ENCODE measurements around the gene ASS1.
A peak's percentile ranks its signal among the peaks of the same experiment; 100 is the strongest.

ASS1 gene

GRCh38 chr9:130458027-130458803, 13.5 kb downstream of the ASS1 start:
- DNase-seq, result no peak

DNA sequence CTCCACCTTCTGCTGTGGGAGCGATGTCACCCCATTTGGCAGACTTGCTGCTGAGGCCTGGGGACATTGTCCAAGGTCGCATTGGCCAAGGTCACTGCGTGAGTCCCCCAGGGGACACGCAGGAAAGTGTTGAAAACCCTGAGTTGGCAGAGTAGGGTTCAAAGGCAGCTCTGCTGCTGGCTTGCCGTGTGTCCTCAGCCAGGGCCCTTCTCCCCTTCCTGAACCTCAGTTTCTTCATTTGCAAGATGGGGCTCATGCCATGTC, 14.0 kb downstream of the ASS1 start:
- DNase-seq, result no peak

- no peak for DNase-seq
Observed at GRCh38 chr9:130459151-130459550, 14.4 kb downstream of the ASS1 start.

GRCh38 chr9:130459941-130460669, 15.3 kb downstream of the ASS1 start:
- no peak for DNase-seq

DNA sequence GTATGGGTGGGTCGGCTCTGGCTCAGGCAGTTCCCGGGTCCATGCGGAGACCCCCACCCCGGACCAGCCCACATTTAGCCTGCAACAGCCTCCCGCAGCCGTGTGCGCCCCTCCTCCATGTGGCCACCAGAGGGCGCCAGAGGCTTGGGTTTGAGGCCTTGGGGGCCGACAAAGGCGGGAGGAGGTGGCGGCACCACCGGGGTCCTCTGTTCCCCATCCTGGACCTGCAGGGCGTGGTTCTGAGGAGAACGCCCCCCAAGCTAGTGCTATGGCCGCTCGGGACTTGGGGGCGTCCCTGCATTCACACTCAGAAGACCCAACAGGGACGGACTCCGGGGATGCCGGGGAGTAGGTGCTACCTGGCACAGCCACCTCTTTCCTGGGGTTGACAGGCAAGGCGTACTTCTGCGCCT, 16.5 kb downstream of the ASS1 start:
- DNase-seq, result peak; percentile 45

DNA sequence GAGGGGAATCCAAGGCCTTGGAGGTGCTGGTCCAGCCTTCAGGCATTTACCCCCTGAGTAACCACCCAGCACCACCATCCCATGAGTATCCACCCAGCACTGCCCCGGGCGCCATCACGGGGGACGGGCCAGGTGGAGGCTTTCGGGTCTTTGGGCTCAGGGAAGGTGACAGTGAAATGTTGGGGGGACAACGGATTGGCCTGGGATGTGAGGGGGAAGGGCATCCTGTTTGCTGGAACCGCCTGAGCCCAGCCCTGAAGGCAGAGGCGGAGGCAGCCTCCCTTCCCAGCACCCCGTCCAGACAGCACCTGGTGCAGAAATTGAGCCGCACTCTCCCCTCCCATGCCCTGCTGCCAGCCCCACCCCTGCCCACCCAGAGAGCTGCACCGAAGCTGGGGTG, 17.0 kb downstream of the ASS1 start:
- DNase-seq, result no peak

- no peak for DNase-seq
Observed at GRCh38 chr9:130462685-130463540, 18.2 kb downstream of the ASS1 start.

DNA sequence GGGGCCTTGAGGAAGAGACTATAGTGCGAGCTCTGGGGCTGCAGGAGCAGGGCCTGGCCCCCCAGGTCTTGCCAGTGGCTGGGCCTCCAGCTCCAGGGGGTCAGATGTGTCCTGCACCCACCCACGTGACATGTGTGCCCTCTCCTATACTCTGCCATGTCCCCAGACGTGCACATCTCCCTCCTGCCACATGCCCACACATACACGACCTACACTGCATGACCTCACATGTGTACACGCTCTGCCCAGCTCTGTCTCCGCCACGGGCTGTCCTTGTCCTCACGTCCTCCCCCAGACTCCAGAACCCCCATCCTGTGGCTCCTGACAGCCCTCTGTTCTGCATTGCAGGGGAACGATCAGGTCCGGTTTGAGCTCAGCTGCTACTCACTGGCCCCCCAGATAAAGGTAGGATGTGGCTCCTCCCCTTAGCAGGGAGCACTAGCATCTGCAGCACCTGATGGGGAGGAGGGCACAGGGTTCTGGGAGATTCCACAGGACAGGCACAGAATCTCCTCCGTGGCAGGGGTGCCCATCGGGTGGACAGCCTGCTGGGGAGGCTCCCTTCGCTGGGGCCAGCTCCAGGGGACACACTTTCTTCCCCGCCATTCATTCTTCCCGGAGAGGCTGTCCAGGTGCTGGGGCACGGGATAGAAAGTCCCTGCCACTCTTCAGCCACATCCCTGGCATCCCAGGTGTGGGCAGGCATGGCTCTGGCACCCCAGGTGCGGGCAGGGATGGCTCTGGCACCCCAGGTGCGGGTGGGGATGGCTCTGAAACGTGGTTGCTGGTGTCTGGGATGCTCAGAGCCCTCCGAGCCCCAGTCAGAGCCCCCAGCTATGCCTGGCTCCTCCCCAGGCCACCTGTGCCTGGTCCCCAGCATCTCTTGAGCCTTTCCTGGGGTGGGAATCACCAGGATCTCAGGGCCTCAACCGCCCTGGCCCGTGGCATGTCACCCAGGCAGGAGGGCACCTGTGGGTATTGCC, 19.3 kb downstream of the ASS1 start:
- no peak for DNase-seq

DNA sequence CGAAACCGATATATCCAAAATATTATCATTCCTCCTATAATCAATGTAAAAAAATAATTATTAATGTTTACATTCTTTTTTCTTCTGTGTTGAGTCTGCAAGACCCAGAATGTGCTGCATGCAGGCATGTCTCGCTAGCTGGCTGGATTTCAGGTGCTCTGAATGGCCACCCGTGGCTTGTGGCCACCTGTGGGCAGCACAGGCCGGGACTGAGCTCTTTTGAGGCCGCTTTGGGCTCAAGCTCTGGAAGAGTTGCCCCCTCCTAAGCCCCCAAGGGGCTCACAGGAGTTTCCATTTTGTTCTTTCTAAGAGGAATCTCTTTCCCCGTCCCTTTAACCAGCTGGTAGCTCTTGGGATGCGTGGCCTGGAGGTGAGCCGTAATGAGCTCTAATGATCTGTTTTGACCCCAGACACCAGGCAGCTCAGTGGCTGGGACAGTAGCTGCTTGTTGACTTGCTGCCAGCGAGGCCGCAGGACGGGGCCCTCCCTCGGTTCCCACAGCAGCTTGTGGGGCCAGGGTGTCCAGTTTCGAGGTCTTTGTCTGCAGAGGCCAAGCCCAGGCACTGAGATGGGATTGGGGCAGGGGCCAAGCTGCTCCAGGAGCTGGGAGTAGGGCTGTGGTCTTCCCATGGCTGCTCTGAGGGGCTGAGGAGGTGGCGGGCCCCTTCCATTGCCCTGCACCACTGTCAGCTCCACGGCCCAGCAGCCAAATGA, 20.8 kb downstream of the ASS1 start:
- DNase-seq, result no peak

GRCh38 chr9:130466537-130467217, 21.9 kb downstream of the ASS1 start:
- no peak for DNase-seq

DNA sequence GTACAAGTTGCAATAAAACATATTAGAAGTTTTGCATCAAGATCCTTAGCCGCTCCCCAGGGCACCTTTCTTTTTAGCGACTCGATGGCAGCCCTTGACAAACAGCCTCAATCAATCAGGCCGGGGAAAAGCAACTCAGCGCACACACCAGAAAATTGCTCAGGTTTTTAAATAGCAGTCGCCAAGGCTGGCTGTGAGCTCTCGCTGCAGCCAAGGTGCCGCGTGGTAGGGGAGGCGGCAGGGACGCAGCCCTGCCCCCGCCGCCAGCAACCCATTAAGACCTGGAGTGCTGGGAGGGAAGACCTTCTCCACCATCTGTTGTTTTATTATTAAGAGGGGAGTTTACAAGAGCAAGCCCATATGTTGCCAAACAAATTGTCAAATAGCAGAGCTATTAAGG, 22.6 kb downstream of the ASS1 start:
- DNase-seq, result peak; percentile 82

- no peak for DNase-seq
Observed at GRCh38 chr9:130468566-130468965, 23.8 kb downstream of the ASS1 start.

- no peak for DNase-seq
Observed at GRCh38 chr9:130470269-130470668, 25.5 kb downstream of the ASS1 start.

DNA sequence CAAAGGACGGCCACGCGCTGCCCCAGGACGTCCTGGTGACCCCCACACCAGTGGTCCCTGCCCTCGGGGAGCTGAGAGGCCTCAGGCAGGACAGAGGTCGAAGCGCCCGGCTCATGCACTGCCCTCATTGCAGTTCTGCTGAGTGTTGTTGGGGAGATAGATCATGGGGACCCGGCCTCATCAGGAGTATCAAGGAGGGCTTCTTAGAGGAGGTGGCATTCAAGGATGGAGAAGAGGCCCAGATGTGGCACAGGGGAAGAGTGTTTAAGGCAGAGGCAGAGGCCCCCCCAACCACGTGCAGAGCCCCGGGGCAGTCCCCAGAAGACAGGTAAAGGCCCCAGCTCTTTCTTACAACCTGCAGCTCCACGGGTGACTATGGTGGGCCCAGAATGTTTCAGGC, 26.2 kb downstream of the ASS1 start:
- no peak for DNase-seq

DNA sequence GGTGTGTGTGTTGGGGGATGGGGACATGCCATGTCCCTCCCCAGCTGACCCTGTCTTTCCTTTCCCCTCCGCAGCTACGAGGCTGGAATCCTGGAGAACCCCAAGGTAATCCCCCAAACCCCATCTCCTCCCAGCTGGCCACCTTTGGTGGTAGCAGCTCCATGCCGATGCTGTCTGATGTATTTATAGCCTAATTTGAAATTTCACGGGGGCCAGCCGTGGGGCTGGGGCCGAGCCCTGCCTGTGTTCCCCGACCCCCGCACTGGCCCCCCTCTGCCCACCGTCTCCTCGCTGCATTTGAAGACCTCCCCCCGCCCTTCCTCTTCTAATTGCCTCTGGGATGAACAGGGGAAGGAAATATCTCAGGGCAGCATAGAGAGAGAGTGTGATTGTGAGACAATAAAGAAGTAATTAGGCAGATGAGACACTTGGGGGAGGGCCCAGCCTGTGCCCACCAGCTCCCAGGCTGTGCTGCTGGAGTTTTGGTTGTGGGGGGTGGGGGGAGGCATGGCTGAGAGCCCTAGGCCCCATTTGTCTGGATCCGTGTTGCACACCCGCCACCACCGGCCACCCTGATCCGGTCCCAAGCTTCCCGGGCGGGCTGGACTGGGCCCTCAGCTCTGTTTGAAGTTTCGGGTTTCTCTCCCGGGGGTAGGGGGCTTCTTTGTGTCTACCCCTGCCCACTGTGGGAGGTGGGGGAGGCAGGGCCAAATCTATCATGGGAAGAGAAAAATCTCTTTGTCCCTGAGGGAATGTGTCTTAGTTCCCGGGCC, 26.8 kb downstream of the ASS1 start:
- DNase-seq, result no peak

DNA sequence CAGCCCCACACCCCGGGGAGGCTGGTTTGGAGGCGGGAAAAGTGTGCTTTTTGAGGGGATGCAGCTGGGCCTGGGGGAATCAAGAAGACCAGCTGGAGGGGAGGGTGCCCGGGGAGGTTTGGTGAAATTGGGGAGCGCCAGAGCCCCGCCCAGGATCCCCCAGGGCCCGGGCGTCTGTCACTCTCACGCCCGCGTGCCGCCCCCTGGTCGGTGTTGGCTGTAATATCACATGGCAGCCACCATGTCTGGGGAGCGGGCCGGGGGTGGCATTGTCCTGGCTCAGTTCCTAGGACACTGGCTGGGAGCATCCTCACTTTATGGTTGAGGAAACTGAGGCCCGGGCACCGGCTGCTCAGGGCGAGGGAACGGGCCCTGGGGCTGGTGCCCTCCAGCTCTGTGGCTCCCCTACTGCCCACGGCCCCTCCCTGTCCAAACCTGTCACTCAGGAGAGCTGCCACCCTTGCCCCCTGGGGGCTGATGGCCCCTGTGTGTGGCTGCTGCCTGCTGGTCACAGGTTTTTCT, 27.5 kb downstream of the ASS1 start:
- no peak for DNase-seq

GRCh38 chr9:130473009-130473408, 28.2 kb downstream of the ASS1 start:
- no peak for DNase-seq

DNA sequence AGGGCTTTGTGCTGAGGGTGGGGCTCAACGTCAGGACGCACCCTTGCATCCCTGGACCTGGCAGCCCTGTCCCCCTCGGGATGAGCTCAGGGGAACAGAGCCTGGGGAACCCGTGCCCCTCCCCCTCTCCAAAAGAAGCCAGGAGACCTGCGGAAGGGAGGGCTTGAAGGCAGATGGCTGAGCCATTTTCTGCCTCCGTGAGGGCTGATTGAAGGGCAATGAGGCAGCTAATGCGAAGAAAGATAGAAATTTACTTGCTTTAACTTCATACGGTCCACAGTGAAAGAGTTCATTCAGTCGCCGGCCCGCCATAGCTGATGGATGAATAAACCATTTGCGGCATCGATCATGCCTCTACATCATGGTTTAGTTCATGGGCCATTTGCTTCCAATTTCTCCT, 28.8 kb downstream of the ASS1 start:
- no peak for DNase-seq

DNA sequence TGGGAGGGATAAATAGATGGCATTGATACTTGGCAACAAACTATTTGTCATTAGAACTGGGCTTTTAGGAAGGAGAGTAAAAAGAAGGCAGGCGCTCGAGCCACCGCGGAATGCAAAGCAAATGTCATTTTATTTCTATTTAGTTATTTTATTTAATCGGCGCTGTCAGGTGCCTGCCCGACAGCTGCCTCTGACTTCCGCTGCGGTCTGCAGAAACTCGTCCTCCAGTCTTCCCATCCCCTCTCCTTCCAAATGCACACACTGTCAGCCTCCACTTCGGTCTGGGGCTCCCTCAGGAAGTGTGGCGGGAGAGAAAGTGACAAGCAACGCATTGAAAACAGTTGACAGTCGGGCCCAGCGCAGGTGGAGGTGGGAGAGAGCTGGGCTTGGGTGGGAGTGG, 29.3 kb downstream of the ASS1 start:
- DNase-seq, result no peak

- DNase-seq, result no peak
Observed at GRCh38 chr9:130476151-130476730, 31.5 kb downstream of the ASS1 start.
